ENCODE results near the gene GAD1.

GAD1 gene

GRCh38 chr2:170846314-170846713 is 29.6 kb downstream of the GAD1 start:
- DNase-seq = no peak

- no peak for DNase-seq
Observed at GRCh38 chr2:170847716-170848115, 31.0 kb downstream of the GAD1 start.

DNA sequence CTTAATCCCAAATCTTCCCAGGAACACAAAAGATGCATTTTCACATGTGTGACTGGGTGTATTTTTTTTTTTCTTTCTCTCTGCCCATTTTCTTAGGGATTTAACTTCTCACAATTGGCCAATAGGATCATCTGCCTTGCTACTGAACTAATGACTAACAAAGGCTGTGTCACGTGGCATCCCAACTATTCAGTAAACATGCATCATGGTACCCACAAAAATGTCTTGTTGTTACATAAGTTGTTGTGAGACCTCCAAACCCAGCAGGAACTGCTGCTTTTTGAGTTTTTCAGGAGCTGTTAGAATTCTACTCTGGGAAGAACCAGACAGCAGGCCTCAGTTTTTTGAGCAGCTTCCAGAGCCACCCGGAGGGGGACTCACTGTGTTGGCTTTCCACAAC is 31.9 kb downstream of the GAD1 start:
- DNase-seq = no peak

DNA sequence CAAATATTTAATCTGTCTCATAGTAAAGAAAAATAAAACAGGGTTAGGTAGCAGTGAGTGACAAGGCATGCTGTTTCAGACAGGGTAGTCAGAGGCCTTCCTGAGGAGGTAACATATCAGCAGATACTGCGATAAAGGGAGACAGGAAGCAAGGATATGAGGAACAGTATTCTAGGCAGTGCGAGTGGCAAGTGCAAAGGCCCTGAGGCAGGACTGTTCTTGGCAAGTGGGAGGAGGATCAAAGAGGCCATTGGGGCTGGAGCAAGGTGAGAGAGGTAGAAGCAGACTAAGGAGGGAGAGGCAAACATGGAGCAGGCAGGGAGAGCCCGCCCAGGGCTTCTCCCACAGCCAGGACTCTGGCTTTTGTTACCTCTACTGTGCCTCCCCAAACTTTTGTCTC is 33.6 kb downstream of the GAD1 start:
- DNase-seq = no peak

- no peak for DNase-seq
Observed at GRCh38 chr2:170851635-170852034, 34.9 kb downstream of the GAD1 start.

DNA sequence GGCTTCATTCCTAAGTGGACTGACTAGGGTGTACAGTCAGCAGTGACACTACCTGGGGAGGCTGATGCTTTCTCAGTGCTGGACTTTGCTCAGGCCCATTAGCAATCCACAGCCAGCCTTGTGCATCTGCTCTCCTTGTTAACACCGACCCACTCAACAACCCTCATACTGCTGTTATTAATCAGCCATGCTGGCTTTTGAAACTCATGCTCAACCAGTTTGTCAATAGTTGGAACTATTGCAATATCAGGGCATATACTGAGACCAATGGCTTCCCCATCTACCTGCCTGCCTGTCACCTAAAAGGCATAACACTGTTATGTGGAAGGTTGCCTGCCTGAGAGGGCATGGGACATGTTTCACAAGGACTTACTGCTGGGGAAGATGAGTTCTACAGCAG is 39.4 kb downstream of the GAD1 start:
- no peak for DNase-seq

DNA sequence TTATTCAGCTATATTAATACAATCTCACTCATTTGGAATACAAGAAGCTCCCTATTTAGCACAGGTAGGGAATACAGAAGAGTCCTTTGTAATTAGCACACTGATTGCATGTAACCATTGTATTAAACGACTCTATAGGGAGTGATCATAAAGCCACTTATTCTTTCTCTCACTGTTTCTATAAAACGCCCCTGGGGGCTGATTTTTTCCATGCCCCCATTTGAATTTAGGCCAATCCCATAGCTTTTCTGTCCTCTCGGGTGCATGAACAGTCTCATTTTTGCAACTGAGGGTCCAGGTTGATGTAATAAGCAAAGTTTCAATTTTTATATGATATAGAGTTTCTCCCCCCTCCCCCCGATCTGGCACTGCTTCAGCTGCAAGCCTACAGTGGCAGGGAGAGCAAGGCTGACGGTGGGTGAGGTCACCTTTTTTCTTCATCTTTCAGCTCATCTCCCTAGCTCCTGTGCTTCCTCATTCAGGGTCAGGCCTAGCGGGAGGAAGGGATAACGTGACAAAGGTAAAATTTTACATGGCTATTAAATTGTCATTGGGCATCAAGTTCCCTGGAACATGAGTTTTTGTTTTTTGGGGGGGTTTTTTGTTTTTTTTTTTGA is 45.7 kb downstream of the GAD1 start:
- DNase-seq = no peak

DNA sequence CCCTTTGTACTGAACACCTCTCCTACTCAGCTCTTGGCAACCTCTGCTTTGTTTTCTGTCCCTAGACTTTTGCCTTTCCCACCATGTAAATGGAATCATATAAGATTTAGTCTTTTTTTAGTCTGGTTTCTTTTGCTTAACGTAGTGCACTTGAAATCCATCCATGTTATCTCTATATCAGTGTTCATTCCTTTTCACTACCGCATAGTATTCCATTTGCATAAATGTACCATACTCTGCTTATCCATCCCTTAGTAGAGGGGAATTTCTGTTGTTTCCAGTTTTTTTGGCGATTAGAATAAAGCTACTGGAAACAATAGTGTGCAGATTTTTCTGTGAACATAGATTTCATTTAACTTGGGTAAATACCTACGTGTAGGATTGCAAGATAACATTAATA is 46.4 kb downstream of the GAD1 start:
- no peak for DNase-seq

DNA sequence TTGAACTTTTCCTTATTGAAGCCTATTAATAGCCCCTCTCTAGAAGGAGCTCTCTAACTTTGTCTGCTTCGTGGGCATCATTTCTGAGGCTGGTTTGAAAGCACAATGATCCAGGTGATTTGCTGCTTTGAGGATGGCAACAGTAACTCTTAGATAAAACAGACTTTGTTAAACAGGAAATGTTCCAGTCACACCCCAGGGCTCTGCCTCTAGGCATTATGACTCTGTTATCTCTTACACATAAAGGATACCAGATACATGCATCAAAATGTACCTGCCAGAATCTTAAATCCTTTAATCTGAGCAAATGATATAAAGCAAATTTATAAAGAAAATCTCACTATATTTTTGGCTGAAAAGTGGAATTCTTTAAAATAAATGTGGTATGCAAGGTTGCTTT is 52.3 kb downstream of the GAD1 start:
- DNase-seq = no peak

- no peak for DNase-seq
Observed at GRCh38 chr2:170869461-170869860, 52.8 kb downstream of the GAD1 start.

DNA sequence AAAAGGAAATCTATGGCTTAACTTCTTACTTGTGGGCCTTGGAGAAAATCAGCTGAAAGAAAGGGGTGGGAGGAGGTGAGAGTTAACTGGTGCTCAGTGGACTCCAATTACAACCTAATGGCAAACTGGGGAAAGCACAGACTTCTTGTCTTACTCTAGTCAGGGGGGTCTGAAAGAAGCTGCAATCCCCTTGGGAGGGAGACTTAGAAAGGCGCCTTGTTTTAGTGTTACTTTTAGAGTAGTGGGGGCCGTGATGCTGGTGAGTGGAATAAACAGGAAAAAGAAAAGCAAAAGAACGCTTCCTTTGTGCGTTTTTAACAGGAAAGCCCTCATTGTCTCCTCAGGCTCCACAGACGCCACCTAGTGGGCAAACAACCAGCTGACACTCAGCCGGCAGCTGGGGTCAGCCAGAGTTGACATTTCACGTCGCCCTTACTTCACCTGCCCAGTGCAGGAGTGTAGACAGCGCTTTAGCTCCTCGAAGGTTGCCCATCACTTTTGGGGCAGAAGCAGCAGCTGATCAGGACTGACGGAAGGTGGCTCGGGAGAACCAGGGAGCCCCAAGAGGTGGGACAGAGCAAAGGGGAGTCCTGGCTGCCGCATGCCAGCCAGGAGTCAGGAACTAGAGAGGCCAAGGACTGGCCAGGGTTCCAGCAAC is 56.5 kb downstream of the GAD1 start:
- no peak for DNase-seq

DNA sequence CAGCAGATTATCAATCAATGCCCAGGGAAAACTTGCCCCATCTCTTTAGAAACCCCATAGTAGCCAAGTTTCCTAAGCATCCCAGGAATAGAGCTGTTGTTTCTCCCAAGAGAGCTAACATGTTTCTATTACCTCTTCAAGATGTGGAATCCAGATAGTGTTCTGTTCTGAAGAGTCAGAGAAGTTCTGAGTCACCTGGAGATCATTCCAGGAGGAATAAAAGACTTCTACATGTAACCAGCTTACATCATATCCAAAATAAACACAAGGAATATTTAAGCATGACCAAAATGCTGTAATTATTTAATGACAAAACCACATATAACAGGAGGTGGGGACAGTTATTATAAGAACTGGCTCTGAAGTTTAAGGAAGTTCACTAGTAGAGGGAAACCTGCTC is 61.4 kb downstream of the GAD1 start:
- no peak for DNase-seq

GRCh38 chr2:170878505-170878904 is 61.8 kb downstream of the GAD1 start:
- no peak for DNase-seq

GRCh38 chr2:170881840-170882239 is 65.2 kb downstream of the GAD1 start:
- no peak for DNase-seq

DNA sequence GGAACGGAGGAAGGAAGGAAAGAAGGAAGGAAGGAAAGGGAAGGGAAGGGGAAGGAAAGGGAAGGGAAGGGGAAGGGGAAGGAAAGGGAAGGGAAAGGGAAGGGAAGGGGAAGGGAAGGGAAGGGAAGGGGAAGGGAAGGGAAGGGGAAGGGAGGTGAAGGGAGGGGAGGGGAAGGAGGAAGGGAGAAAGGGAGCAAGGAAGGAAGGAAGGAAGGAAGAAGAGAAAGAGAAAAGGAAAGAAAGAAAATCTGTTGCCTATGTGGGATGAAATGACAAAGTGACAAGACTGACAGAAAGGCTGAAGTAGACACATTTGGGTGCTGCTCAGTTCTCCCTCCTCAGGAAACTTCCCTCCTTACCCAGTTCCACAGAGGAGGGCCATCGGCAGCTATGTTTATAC is 66.1 kb downstream of the GAD1 start:
- DNase-seq = no peak

DNA sequence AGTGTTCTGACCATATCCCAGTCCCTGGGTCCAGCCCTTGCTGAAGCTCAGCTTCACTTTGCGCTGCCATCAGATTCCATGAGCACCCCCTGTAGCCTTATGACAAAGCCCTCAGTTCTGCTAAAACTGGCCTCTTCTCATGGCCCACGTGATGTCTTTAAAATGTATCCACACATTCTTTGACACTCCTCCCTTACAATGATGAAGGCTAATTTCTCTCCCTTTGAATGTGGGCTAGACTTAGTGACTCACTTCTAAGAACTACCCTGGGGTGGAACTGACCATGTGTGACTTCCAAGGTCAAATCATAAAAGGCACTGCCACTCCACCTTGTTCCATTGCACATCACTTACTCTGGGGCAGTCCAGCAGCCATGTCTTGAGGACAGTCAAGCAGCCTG is 67.0 kb downstream of the GAD1 start:
- DNase-seq = no peak

- no peak for DNase-seq
Observed at GRCh38 chr2:170885130-170885791, 68.6 kb downstream of the GAD1 start.

- DNase-seq = no peak
Observed at GRCh38 chr2:170886386-170886785, 69.7 kb downstream of the GAD1 start.

- DNase-seq = no peak
Observed at GRCh38 chr2:170887496-170887895, 70.8 kb downstream of the GAD1 start.

- DNase-seq = no peak
Observed at GRCh38 chr2:170887896-170888295, 71.2 kb downstream of the GAD1 start.

GRCh38 chr2:170891893-170892292 is 75.2 kb downstream of the GAD1 start:
- no peak for DNase-seq

DNA sequence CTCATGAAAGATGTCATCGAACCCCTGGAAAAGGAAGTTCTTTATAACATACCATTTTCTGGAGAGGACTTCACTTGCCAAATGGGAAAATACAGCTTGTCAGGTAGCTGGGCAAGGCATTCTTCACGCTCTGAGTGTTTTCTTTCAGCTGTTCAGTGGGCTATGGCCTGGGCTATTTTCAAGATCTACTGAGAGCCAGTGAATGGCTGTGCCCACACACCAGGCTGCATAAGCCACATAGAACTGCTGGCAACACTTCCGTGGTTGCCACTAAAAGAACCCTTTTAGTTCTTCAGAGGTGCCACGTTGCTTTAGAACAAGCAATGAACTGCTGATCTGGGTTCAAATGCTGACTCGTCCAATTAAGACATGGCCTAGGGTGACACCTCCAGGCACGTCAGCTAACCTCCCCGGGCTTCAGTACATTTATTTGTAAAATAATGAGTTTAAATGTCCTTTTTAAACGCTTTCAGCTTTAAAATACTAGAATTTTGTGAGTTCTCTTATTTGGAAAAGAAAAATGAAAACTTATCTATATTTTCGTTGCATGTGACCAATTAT is 75.8 kb downstream of the GAD1 start:
- DNase-seq = no peak

GRCh38 chr2:170895023-170895757 is 78.5 kb downstream of the GAD1 start:
- DNase-seq = no peak

DNA sequence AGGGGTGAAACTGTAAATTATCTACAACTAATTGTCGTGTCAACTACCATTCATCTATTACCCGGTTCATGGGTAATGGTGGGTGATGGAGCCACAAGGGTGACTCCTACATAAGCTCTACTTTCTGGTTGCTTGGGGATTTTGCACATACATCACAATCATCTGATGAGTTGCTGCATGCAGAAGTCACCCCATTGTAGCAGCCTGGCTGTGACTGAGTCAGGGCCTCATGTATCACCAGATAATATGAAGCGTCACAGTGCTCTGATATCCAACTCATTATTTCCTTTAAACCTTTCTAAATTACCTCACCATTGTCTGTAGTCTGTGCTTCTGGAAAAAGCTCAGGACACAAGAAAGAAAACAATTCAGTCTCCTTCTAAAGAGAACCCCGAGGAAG is 79.9 kb downstream of the GAD1 start:
- no peak for DNase-seq

All from SIG-M5 (cell line).